ENCODE data around the gene ZMYND12.
A peak's percentile ranks its signal among the peaks of the same experiment; 100 is the strongest.
"Not testable (repeated sequence)": the region's sequence is repeated elsewhere in the genome, so short reads cannot be mapped to it uniquely, and the experiment has no call there.

The ZMYND12 gene

GRCh38 chr1:42456010-42456753 is at the start of gene ZMYND12, which contains the start of gene PPCS:
Gene ZMYND12, minus strand, starts transcription at chr1:42456022. Its CDS starts 25 bp downstream, at chr1:42455997.
Gene PPCS, plus strand, starts transcription at chr1:42456543. Its CDS starts 23 bp downstream, at chr1:42456566.
- ATAC-seq: peak; percentile 93

- ATAC-seq: no peak
These were observed 48.8 kb upstream of the ZMYND12 start for GRCh38 chr1:42504535-42505128.

- ATAC-seq: not testable (repeated sequence)
These were observed 46.2 kb upstream of the ZMYND12 start for GRCh38 chr1:42502031-42502430.

GRCh38 chr1:42490237-42490636 is 34.4 kb upstream of the ZMYND12 start:
- no peak for ATAC-seq

- no peak for ATAC-seq
These were observed 28.6 kb upstream of the ZMYND12 start for GRCh38 chr1:42484382-42484781.

GRCh38 chr1:42482635-42483153 is 26.9 kb upstream of the ZMYND12 start:
- no peak for ATAC-seq

GRCh38 chr1:42480921-42481320 is 25.1 kb upstream of the ZMYND12 start:
- ATAC-seq: no peak

- peak in 1 of 2 donors; percentile 33 for ATAC-seq
These were observed 23.8 kb upstream of the ZMYND12 start for GRCh38 chr1:42479621-42480020.

GRCh38 chr1:42477775-42478174 is 22.0 kb upstream of the ZMYND12 start:
- no peak for ATAC-seq

- not testable (repeated sequence) for ATAC-seq
These were observed 21.5 kb upstream of the ZMYND12 start for GRCh38 chr1:42477354-42477753.

- ATAC-seq: no peak
These were observed 20.8 kb upstream of the ZMYND12 start for GRCh38 chr1:42476605-42477004.

GRCh38 chr1:42469727-42470126 is 13.9 kb upstream of the ZMYND12 start:
- no peak for ATAC-seq

- ATAC-seq: no peak
These were observed 10.2 kb upstream of the ZMYND12 start for GRCh38 chr1:42466030-42466429.

- ATAC-seq: no peak
These were observed 8.1 kb upstream of the ZMYND12 start for GRCh38 chr1:42463921-42464320.

- peak; percentile 100 for ATAC-seq
These were observed 7.3 kb upstream of the ZMYND12 start, which contains the start of gene CCDC30 for GRCh38 chr1:42462828-42463763. Gene CCDC30, plus strand, starts transcription at chr1:42463286. Its CDS starts 17,266 bp downstream, at chr1:42480552.

- no peak for ATAC-seq
These were observed 5.4 kb upstream of the ZMYND12 start for GRCh38 chr1:42461196-42461595.

- ATAC-seq: peak; percentile 60 to 62
These were observed 900 bp upstream of the ZMYND12 start for GRCh38 chr1:42456754-42457089.

- ATAC-seq: no peak
These were observed 1.4 kb downstream of the ZMYND12 start for GRCh38 chr1:42454403-42454802.

GRCh38 chr1:42453386-42453785 is 2.4 kb downstream of the ZMYND12 start:
- ATAC-seq: no peak

- ATAC-seq: peak in 1 of 2 donors; percentile 33
These were observed 5.8 kb downstream of the ZMYND12 start for GRCh38 chr1:42450061-42450460.

GRCh38 chr1:42449256-42449655 is 6.6 kb downstream of the ZMYND12 start:
- no peak for ATAC-seq

GRCh38 chr1:42442662-42443061 is 13.2 kb downstream of the ZMYND12 start:
- no peak for ATAC-seq

GRCh38 chr1:42439940-42440339 is 15.9 kb downstream of the ZMYND12 start:
- ATAC-seq: no peak

Measured in activated CD4-positive, CD25-positive, alpha-beta regulatory T cell treated with anti-CD3 and anti-CD28 coated beads, Interleukin-2, amount 50 U/mL, for 24 hours (primary cell).